Measurements from ENCODE around the gene SERTAD4. TPM values are rescaled to one million over a fixed set of nuclear protein-coding genes. Genes with fewer than 3 reads are reported as not detected.

The SERTAD4 gene
- total RNA-seq, 1 experiment from 2014 or later: 2.6 TPM

- Histone ChIP-seq H3K9ac (ENCODE audit: low read length) (no peak overlapping the region), H3K27ac (ENCODE audit: low read length) (no peak overlapping the region), H4K20me1 (ENCODE audit: low read length) (no peaks in the 10 kb centered on the region), H3K36me3 (ENCODE audit: low read depth, low read length) (no peaks in the 10 kb centered on the region), H2AFZ (ENCODE audit: low read length) (no peak overlapping the region), H3K4me1 (ENCODE audit: insufficient read depth, low read length) (peaks cover 12% of the 10 kb centered on the region), H3K79me2 (ENCODE audit: low read length) (no peaks in the 10 kb centered on the region), H3K9me3 (ENCODE audit: low read length) (no peaks in the 10 kb centered on the region), H3K27me3 (ENCODE audit: low read length) (peaks cover 8% of the 10 kb centered on the region; the same call in 1 of the 2 replicates), H3K4me2 (ENCODE audit: low read length) (no peak overlapping the region), H3F3A (ENCODE audit: low read length, unreplicated experiment) (no peaks in the 10 kb centered on the region), H3K9me2 (replicated peaks; ENCODE audit: low read length) (no peaks in the 10 kb centered on the region), H3K4me3 (ENCODE audit: low read length) (no peak overlapping the region)
- intact Hi-C loops (cut with micrococcal nuclease): loop anchor here (5.0 kb wide), 1 partner anchor 43 kb away; no protein-coding TSS in a partner anchor
- BruUV-seq (replicated peaks): no TSS peak
- TF ChIP-seq EZH2phosphoT487 (IDR thresholded peaks at IDR 0.05; ENCODE audit: borderline replicate concordance, low read length) (no peak), EZH2 (IDR thresholded peaks at IDR 0.05; ENCODE audit: low read length, unreplicated experiment) (no peak), CTCF (conservative IDR thresholded peaks at IDR 0.05; ENCODE audit: low read depth, low read length) (no peak)
- no peak for ATAC-seq
- POLR2A ChIA-PET (ENCODE audit: unreplicated experiment): no interaction called here
- DNase-seq: no peak
- CTCF ChIA-PET: interaction anchor here (0.5 kb wide), 1 partner anchor 17 kb away, joined by 4 read pairs; no protein-coding TSS in a partner anchor
These were observed 62.6 kb downstream of the SERTAD4 start for GRCh38 chr1:210294999-210295745.

Other genes with a start within 250 kb of the SERTAD4 start
- gene HHAT, start 96.1 kb downstream of the SERTAD4 start, total RNA-seq (2014; rRNA removed): 2.4 and 3.4 TPM in 2 replicates